Right ventricle myocardium inferior (tissue), 1 donor: ENCODE data around the gene GDPD5. TPM values are rescaled to one million over a fixed set of nuclear protein-coding genes. Genes with fewer than 3 reads are reported as not detected.

Experiments used
- ATAC-seq: fragments of 200-7000 bp; cut with Tn5 transposase; one replicate; pipeline ENCODE4 v1.9.1; 2020; ENCODE audit warnings: mild to moderate bottlenecking, moderate library complexity
- DNase-seq: peaks from one replicate; pipeline ENCODE4 v3.0.0; 2021; ENCODE audit errors: missing footprints
- intact Hi-C: fragments of 100-400 bp; cut with DNase I; formaldehyde crosslinking; loops from one replicate; pipeline ENCODE4 v1.11.0; 2022
- total RNA-seq: library from RNA; stranded (reverse); fragmentation: NEBNext Ultra II Directional; extraction: Animal tissue kit (Norgen Biotek cat#: 25700); gene quantifications from one replicate; pipeline ENCODE4 v1.2.1, GENCODE V29; 2021
- donor health status: DM: no; HTN: yes; CAD: no; lungs with severe emphysema.

GDPD5 gene
- total RNA-seq, 1 donor from 2014 or later, result 7.7 TPM

- intact Hi-C loops, result no loop called here
- ATAC-seq (no peak), DNase-seq (no peak)
Measured at GRCh38 chr11:75523189-75523588, 2.6 kb downstream of the GDPD5 start.

GRCh38 chr11:75522286-75523044, 3.3 kb downstream of the GDPD5 start:
- intact Hi-C loops, result no loop called here
- ATAC-seq (no peak), DNase-seq (no peak)

- intact Hi-C loops, result no loop called here
- ATAC-seq, result no peak
- DNase-seq, result no peak
Measured at GRCh38 chr11:75520688-75521087, 5.1 kb downstream of the GDPD5 start.

- DNase-seq (no peak), ATAC-seq (no peak)
- intact Hi-C loops, result no loop called here
Measured at GRCh38 chr11:75518771-75519653, 6.7 kb downstream of the GDPD5 start.

GRCh38 chr11:75518204-75518549, 7.6 kb downstream of the GDPD5 start:
- intact Hi-C loops, result no loop called here
- ATAC-seq, result no peak
- DNase-seq, result no peak

GRCh38 chr11:75516886-75517285, 8.9 kb downstream of the GDPD5 start:
- intact Hi-C loops, result no loop called here
- ATAC-seq (no peak), DNase-seq (no peak)

- DNase-seq (no peak), ATAC-seq (no peak)
- intact Hi-C loops, result no loop called here
Measured at GRCh38 chr11:75516140-75516539, 9.6 kb downstream of the GDPD5 start.

- intact Hi-C loops, result no loop called here
- no peak for ATAC-seq
Measured at GRCh38 chr11:75514596-75514995, 11.1 kb downstream of the GDPD5 start.

GRCh38 chr11:75513250-75513649, 12.5 kb downstream of the GDPD5 start:
- DNase-seq (no peak), ATAC-seq (no peak)
- intact Hi-C loops, result no loop called here

More at GRCh38 chr11:75514596-75514995, 11.1 kb downstream of the GDPD5 start:
- DNase-seq, result no peak

GRCh38 chr11:75510723-75511019, 15.1 kb downstream of the GDPD5 start:
- ATAC-seq, result no peak
- intact Hi-C loops, result no loop called here
- no peak for DNase-seq

- ATAC-seq (no peak), DNase-seq (no peak)
Measured at GRCh38 chr11:75510004-75510722, 15.6 kb downstream of the GDPD5 start.

GRCh38 chr11:75509020-75509720, 16.6 kb downstream of the GDPD5 start:
- intact Hi-C loops, result no loop called here
- ATAC-seq, result no peak
- DNase-seq, result no peak

More at GRCh38 chr11:75510004-75510722, 15.6 kb downstream of the GDPD5 start:
- intact Hi-C loops, result no loop called here

GRCh38 chr11:75508051-75508561, 17.6 kb downstream of the GDPD5 start:
- intact Hi-C loops, result no loop called here
- no peak for DNase-seq
- no peak for ATAC-seq

GRCh38 chr11:75507571-75507970, 18.2 kb downstream of the GDPD5 start:
- ATAC-seq (no peak), DNase-seq (no peak)
- intact Hi-C loops, result no loop called here

- DNase-seq (no peak), ATAC-seq (no peak)
- intact Hi-C loops, result no loop called here
Measured at GRCh38 chr11:75506827-75507226, 18.9 kb downstream of the GDPD5 start.

GRCh38 chr11:75505916-75506692, 19.6 kb downstream of the GDPD5 start:
- intact Hi-C loops, result no loop called here
- DNase-seq (no peak), ATAC-seq (peak; percentile 89)

GRCh38 chr11:75504501-75504900, 21.2 kb downstream of the GDPD5 start:
- DNase-seq (no peak), ATAC-seq (no peak)
- intact Hi-C loops, result no loop called here

- ATAC-seq (no peak), DNase-seq (no peak)
- intact Hi-C loops, result no loop called here
Measured at GRCh38 chr11:75503531-75504099, 22.1 kb downstream of the GDPD5 start.
